Panc1 (cell line): ENCODE measurements around the gene RANBP3L.

Experiments used
- CTCF ChIP-seq: fragments of 450-650 bp; IDR thresholded peaks from 2 replicates; pipeline ENCODE4 v1.5.1; 2017; ENCODE audit warnings: mild to moderate bottlenecking
- POLR2AphosphoS5 ChIP-seq: IDR thresholded peaks from 2 replicates; pipeline ENCODE4 v1.6.1; 2012; ENCODE audit warnings: mild to moderate bottlenecking, low read depth, low read length, moderate library complexity
- REST ChIP-seq, 2 experiments: IDR thresholded peaks; 2 replicates each; pipeline ENCODE4 v1.6.1; 2011 to 2012; ENCODE audit warnings: low read depth in 2 of 2, control low read depth in 1 of 2, low read length in 1 of 2, mild to moderate bottlenecking in 1 of 2, moderate library complexity in 1 of 2; ENCODE audit not compliant: insufficient read depth in 1 of 2
- SIN3A ChIP-seq: IDR thresholded peaks from 2 replicates; pipeline ENCODE4 v1.6.1; 2012; ENCODE audit warnings: low read depth, mild to moderate bottlenecking, low read length, moderate library complexity, borderline replicate concordance; ENCODE audit not compliant: insufficient read depth
- TCF7L2 ChIP-seq: IDR thresholded peaks from 2 replicates; pipeline ENCODE4 v1.6.1; 2011; ENCODE audit warnings: mild to moderate bottlenecking, low read depth, low read length, inconsistent platforms

DNA sequence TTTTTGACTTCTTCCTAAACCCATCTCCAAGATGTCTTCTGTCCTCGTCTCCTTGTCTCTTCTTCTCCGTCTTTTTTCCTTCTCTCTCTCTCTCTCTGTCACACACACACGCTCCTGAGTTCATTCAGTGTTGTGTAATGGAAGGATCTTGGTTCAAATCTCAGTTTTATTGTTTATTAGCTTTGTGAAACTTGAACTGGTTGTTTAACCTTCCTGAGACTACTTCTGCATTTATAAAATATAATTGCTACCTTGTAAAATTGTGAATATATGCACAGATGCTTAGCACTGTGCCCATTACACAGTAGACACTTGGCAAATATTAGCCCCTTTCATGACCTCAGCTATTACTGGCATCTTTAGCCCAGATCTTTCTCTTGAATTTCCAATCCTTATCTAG is 57.6 kb downstream of the RANBP3L start:
- no peak for TF ChIP-seq CTCF
- TF ChIP-seq SIN3A, result no peak
- no peak for TF ChIP-seq POLR2AphosphoS5
- no peak for TF ChIP-seq TCF7L2
- TF ChIP-seq REST (IDR thresholded peaks at IDR 0.05; ENCODE audit: insufficient read depth in 1 of 2, low read depth in 2 of 2, low read length in 1 of 2), result no peak
